Right ventricle myocardium inferior (tissue), 1 donor: ENCODE data around the gene MRAP2. TPM values are rescaled to one million over a fixed set of nuclear protein-coding genes. Genes with fewer than 3 reads are reported as not detected.

Source experiments
- ATAC-seq: fragments of 200-7000 bp; cut with Tn5 transposase; one replicate; pipeline ENCODE4 v1.9.1; 2020; ENCODE audit warnings: mild to moderate bottlenecking, moderate library complexity
- DNase-seq: peaks from one replicate; pipeline ENCODE4 v3.0.0; 2021; ENCODE audit errors: missing footprints
- intact Hi-C: fragments of 100-400 bp; cut with DNase I; formaldehyde crosslinking; loops from one replicate; pipeline ENCODE4 v1.11.0; 2022
- long read RNA-seq: library from polyadenylated mRNA; unstranded; transcript quantifications from one replicate; pipeline ENCODE4 v2.0.0, GENCODE V29; 2021
- total RNA-seq: library from RNA; stranded (reverse); fragmentation: NEBNext Ultra II Directional; extraction: Animal tissue kit (Norgen Biotek cat#: 25700); gene quantifications from one replicate; pipeline ENCODE4 v1.2.1, GENCODE V29; 2021
- donor health status: DM: no; HTN: yes; CAD: no; lungs with severe emphysema.

Gene MRAP2
- not detected for total RNA-seq
- long read RNA-seq, partial matches to known transcripts = 0 of 1 reads
- long read RNA-seq, other reads (novel, unspliced or antisense) = 0 of 1 reads

GRCh38 chr6:84033523-84034451 lies at the start of gene MRAP2:
Gene MRAP2 (plus strand): TSS chr6:84033772. CDS start chr6:84055319, 21,547 bp downstream.
- DNase-seq (no peak), ATAC-seq (peak; percentile 54)
- intact Hi-C loops = no loop called here

GRCh38 chr6:83984411-83984810 lies 49.2 kb upstream of the MRAP2 start:
- intact Hi-C loops = no loop called here
- ATAC-seq (no peak), DNase-seq (no peak)

- intact Hi-C loops = no loop called here
- no peak for ATAC-seq
- DNase-seq = no peak
Measured at GRCh38 chr6:83985308-83985713, 48.3 kb upstream of the MRAP2 start.

- DNase-seq (no peak), ATAC-seq (no peak)
- intact Hi-C loops = no loop called here
Measured at GRCh38 chr6:83985715-83986114, 47.9 kb upstream of the MRAP2 start.

GRCh38 chr6:83998021-83998584 lies 35.5 kb upstream of the MRAP2 start:
- no peak for ATAC-seq
- DNase-seq = no peak
- intact Hi-C loops = no loop called here

- DNase-seq (no peak), ATAC-seq (no peak)
- intact Hi-C loops = no loop called here
Measured at GRCh38 chr6:84001119-84001518, 32.5 kb upstream of the MRAP2 start.

GRCh38 chr6:84002226-84002625 lies 31.3 kb upstream of the MRAP2 start:
- ATAC-seq (no peak), DNase-seq (no peak)
- intact Hi-C loops = no loop called here

- intact Hi-C loops = no loop called here
- DNase-seq = no peak
- ATAC-seq = no peak
Measured at GRCh38 chr6:84003131-84003530, 30.4 kb upstream of the MRAP2 start.

- DNase-seq = no peak
- no peak for ATAC-seq
- intact Hi-C loops = no loop called here
Measured at GRCh38 chr6:84003654-84004053, 29.9 kb upstream of the MRAP2 start.

GRCh38 chr6:84007871-84008270 lies 25.7 kb upstream of the MRAP2 start:
- no peak for DNase-seq
- ATAC-seq = no peak
- intact Hi-C loops = no loop called here

GRCh38 chr6:84013354-84013753 lies 20.2 kb upstream of the MRAP2 start:
- intact Hi-C loops = no loop called here
- ATAC-seq (no peak), DNase-seq (no peak)

GRCh38 chr6:84013931-84014330 lies 19.6 kb upstream of the MRAP2 start:
- ATAC-seq = no peak
- DNase-seq = no peak
- intact Hi-C loops = no loop called here

- ATAC-seq = no peak
- intact Hi-C loops = no loop called here
- no peak for DNase-seq
Measured at GRCh38 chr6:84016029-84016428, 17.5 kb upstream of the MRAP2 start.

GRCh38 chr6:84017709-84018452 lies 15.7 kb upstream of the MRAP2 start:
- intact Hi-C loops = no loop called here
- DNase-seq (no peak), ATAC-seq (no peak)

- no peak for ATAC-seq
- intact Hi-C loops = no loop called here
Measured at GRCh38 chr6:84018453-84019061, 15.0 kb upstream of the MRAP2 start.

GRCh38 chr6:84019141-84019841 lies 14.3 kb upstream of the MRAP2 start:
- DNase-seq (no peak), ATAC-seq (no peak)
- intact Hi-C loops = no loop called here

More at GRCh38 chr6:84018453-84019061, 15.0 kb upstream of the MRAP2 start:
- no peak for DNase-seq

GRCh38 chr6:84019842-84020211 lies 13.7 kb upstream of the MRAP2 start:
- intact Hi-C loops = no loop called here
- no peak for DNase-seq
- ATAC-seq = no peak

- intact Hi-C loops = no loop called here
- ATAC-seq (no peak), DNase-seq (no peak)
Measured at GRCh38 chr6:84021625-84022024, 11.9 kb upstream of the MRAP2 start.

- DNase-seq (no peak), ATAC-seq (no peak)
- intact Hi-C loops = no loop called here
Measured at GRCh38 chr6:84026721-84027164, 6.8 kb upstream of the MRAP2 start.
